GM23248 (cell line): Measurements from ENCODE around the gene NEGR1. TPM values are rescaled to one million over a fixed set of nuclear protein-coding genes. Genes with fewer than 3 reads are reported as not detected.

ENCODE experiments used
- DNase-seq: peaks from one replicate; pipeline ENCODE4 v3.0.0-alpha.2; 2015
- H2AFZ ChIP-seq: fragments of 200-600 bp; sonication (generic); 2 replicates; pipeline ENCODE4 v1.6.1; 2016; ENCODE audit warnings: antibody characterized with exemption
- H3F3A ChIP-seq: fragments of 200-600 bp; sonication (generic); 2 replicates; pipeline ENCODE4 v1.6.1; 2016; ENCODE audit warnings: mild to moderate bottlenecking, antibody characterized with exemption, mixed run types; ENCODE audit not compliant: insufficient read depth
- H3K27ac ChIP-seq: fragments of 200-600 bp; sonication (generic); 2 replicates; pipeline ENCODE4 v1.5.1; 2016; ENCODE audit warnings: mild to moderate bottlenecking
- H3K27me3 ChIP-seq: fragments of 200-600 bp; sonication (generic); replicated peaks from 2 replicates; pipeline ENCODE4 v1.6.1; 2016; ENCODE audit warnings: mild to moderate bottlenecking; ENCODE audit not compliant: insufficient read depth
- H3K36me3 ChIP-seq: fragments of 200-600 bp; sonication (generic); 2 replicates; pipeline ENCODE4 v1.6.1; 2016; ENCODE audit warnings: low read depth, mild to moderate bottlenecking
- H3K4me1 ChIP-seq: fragments of 200-600 bp; sonication (generic); 2 replicates; pipeline ENCODE4 v1.6.1; 2016; ENCODE audit warnings: mild to moderate bottlenecking; ENCODE audit not compliant: insufficient read depth
- H3K4me2 ChIP-seq: fragments of 200-600 bp; sonication (generic); one replicate; pipeline ENCODE4 v1.6.1; 2016; ENCODE audit warnings: mild to moderate bottlenecking; ENCODE audit not compliant: unreplicated experiment
- H3K4me3 ChIP-seq: fragments of 200-600 bp; sonication (generic); 2 replicates; pipeline ENCODE4 v1.5.1; 2016; ENCODE audit warnings: mild to moderate bottlenecking
- H3K79me2 ChIP-seq: fragments of 200-600 bp; sonication (generic); 2 replicates; pipeline ENCODE4 v1.6.1; 2016; ENCODE audit warnings: mild to moderate bottlenecking; ENCODE audit not compliant: insufficient read depth
- H3K9ac ChIP-seq: fragments of 200-600 bp; sonication (generic); 2 replicates; pipeline ENCODE4 v1.6.1; 2016; ENCODE audit warnings: mild to moderate bottlenecking
- H3K9me2 ChIP-seq: fragments of 200-600 bp; sonication (generic); 2 replicates; pipeline ENCODE4 v1.6.1; 2016; ENCODE audit warnings: mixed run types, mild to moderate bottlenecking, moderate library complexity; ENCODE audit not compliant: insufficient read depth
- H3K9me3 ChIP-seq: fragments of 200-600 bp; sonication (generic); one replicate; pipeline ENCODE4 v1.6.1; 2017; ENCODE audit warnings: low read depth
- H4K20me1 ChIP-seq: fragments of 200-600 bp; sonication (generic); 2 replicates; pipeline ENCODE4 v1.6.0; 2016; ENCODE audit not compliant: insufficient read depth
- EZH2 ChIP-seq: fragments of 200-600 bp; sonication (generic); IDR thresholded peaks from 2 replicates; pipeline ENCODE4 v1.6.1; 2018; ENCODE audit warnings: antibody characterized with exemption, mild to moderate bottlenecking; ENCODE audit not compliant: insufficient read depth, poor library complexity, severe bottlenecking
- EZH2phosphoT487 ChIP-seq: fragments of 200-600 bp; sonication (generic); IDR thresholded peaks from 2 replicates; pipeline ENCODE4 v1.6.1; 2018; ENCODE audit warnings: antibody characterized with exemption, moderate library complexity, mild to moderate bottlenecking, low read depth; ENCODE audit not compliant: insufficient read depth
- WGBS, 2 experiments: methylation state at CpG; one replicate each; pipeline ENCODE4 v1.1.6; 2015 to 2017; ENCODE audit warnings: low lambda C conversion rate in 2 of 2, low coverage in 1 of 2; ENCODE audit errors: missing lambda C conversion rate in 2 of 2; 5-methylcytosine and 5-hydroxymethylcytosine counted together
- in situ Hi-C: fragments of 300-500 bp; cut with MboI; formaldehyde crosslinking; loops from 2 replicates; pipeline ENCODE4 v1.15.0; 2020
- polyA plus RNA-seq: library from polyadenylated mRNA; unstranded; fragments of >200 nt; fragmentation: Nextera tagmentation; extraction: Ambion mirVana; gene quantifications from 2 replicates; pipeline ENCODE4 v1.2.1, GENCODE V29; 2016
- total RNA-seq: library from RNA; depleted of rRNA; stranded (reverse); fragments of >200 nt; shearing (Covaris generic); gene quantifications from 2 replicates; pipeline ENCODE4 v1.2.3, GENCODE V29; 2014

NEGR1 gene
- total and polyA plus RNA-seq, 2 experiments from 2014 or later = 14.3 to 15.7 TPM

- WGBS, 2 experiments = 85 to 93% methylated on average over 5 of the region's 5 CpGs
Observed at GRCh38 chr1:71640998-71641397, 641.3 kb downstream of the NEGR1 start.

DNA sequence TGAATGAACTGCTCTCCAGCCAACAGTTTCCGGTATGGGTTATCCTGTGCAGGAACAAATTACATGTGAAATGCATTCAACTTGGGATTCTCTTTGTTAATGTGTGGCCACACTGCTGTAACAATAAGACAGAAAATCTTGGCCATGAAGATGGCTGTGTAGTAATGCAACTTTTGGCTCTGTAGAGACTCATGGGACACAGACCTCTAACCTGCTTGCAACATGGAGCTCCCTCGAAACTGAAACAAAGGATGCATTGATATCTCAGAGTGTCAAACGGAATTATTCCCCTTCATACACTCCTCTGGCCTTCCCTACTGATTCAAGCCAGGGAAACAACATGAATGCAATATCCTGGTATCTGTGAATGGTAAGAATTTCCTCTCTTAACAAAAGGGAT is 642.2 kb downstream of the NEGR1 start:
- H3K4me2 ChIP-seq = no peak overlapping the region
- no peaks in the 10 kb centered on the region for H3K36me3 ChIP-seq
- TF ChIP-seq EZH2phosphoT487 (no peak), EZH2 (no peak)
- H3K9ac ChIP-seq = no peak overlapping the region
- H3K9me3 ChIP-seq = no peaks in the 10 kb centered on the region
- H4K20me1 ChIP-seq = no peaks in the 10 kb centered on the region
- in situ Hi-C loops = no loop called here
- no peak for DNase-seq
- no peak overlapping the region for H3K4me3 ChIP-seq
- 0 out of 2 replicates have a peak, but pooled peaks cover 6% of the 10 kb centered on the region for H3K4me1 ChIP-seq
- H3K27me3 ChIP-seq = no peaks in the 10 kb centered on the region
- H3K9me2 ChIP-seq = no peaks in the 10 kb centered on the region; the same call in 1 of the 2 replicates
- 0 out of 2 replicates have a peak, but pooled peaks cover 7% of the 10 kb centered on the region for H3F3A ChIP-seq
- 85 to 89% methylated on average over 3 of the region's 3 CpGs for WGBS, 2 experiments
- no peak overlapping the region for H3K27ac ChIP-seq
- no peaks in the 10 kb centered on the region for H3K79me2 ChIP-seq
- H2AFZ ChIP-seq = no peak overlapping the region

More at GRCh38 chr1:71640998-71641397, 641.3 kb downstream of the NEGR1 start:
- H2AFZ ChIP-seq = no peak overlapping the region
- H3K4me2 ChIP-seq = no peak overlapping the region
- H3K9me3 ChIP-seq = no peaks in the 10 kb centered on the region
- no peaks in the 10 kb centered on the region for H4K20me1 ChIP-seq
- H3K79me2 ChIP-seq = no peaks in the 10 kb centered on the region
- no peak overlapping the region for H3K9ac ChIP-seq
- H3K27ac ChIP-seq = no peak overlapping the region
- 0 out of 2 replicates have a peak, but pooled peaks cover 7% of the 10 kb centered on the region for H3F3A ChIP-seq
- H3K27me3 ChIP-seq = no peaks in the 10 kb centered on the region
- no peaks in the 10 kb centered on the region for H3K36me3 ChIP-seq
- DNase-seq = no peak
- in situ Hi-C loops = no loop called here
- TF ChIP-seq EZH2phosphoT487 = no peak
- no peak for TF ChIP-seq EZH2
- no peaks in the 10 kb centered on the region; the same call in 1 of the 2 replicates for H3K9me2 ChIP-seq
- 0 out of 2 replicates have a peak, but pooled peaks cover 6% of the 10 kb centered on the region for H3K4me1 ChIP-seq
- H3K4me3 ChIP-seq = no peak overlapping the region

- no peak overlapping the region for H3K9ac ChIP-seq
- no peak overlapping the region; the same call in 1 of the 2 replicates for H3K4me3 ChIP-seq
- no peak overlapping the region for H3K4me2 ChIP-seq
- WGBS, 2 experiments = 40 to 41% methylated on average over 4 of the region's 4 CpGs
- H3K27me3 ChIP-seq = no peaks in the 10 kb centered on the region
- H3K36me3 ChIP-seq = no peaks in the 10 kb centered on the region
- H2AFZ ChIP-seq = peak overlapping the region; percentile 26; the same call in 1 of the 2 replicates
- in situ Hi-C loops = no loop called here
- H4K20me1 ChIP-seq = no peaks in the 10 kb centered on the region
- no peak for TF ChIP-seq EZH2
- no peak for TF ChIP-seq EZH2phosphoT487
- no peak overlapping the region for H3K27ac ChIP-seq
- no peaks in the 10 kb centered on the region for H3K9me3 ChIP-seq
- no peaks in the 10 kb centered on the region for H3K79me2 ChIP-seq
- no peaks in the 10 kb centered on the region; the same call in 1 of the 2 replicates for H3K9me2 ChIP-seq
- H3F3A ChIP-seq = 0 out of 2 replicates have a peak, but pooled peaks cover 7% of the 10 kb centered on the region
- 0 out of 2 replicates have a peak, but pooled peaks cover 6% of the 10 kb centered on the region for H3K4me1 ChIP-seq
- peak; percentile 60 for DNase-seq
Observed at GRCh38 chr1:71638081-71638766, 644.1 kb downstream of the NEGR1 start.

GRCh38 chr1:71635568-71635967 is 646.8 kb downstream of the NEGR1 start:
- 0 out of 2 replicates have a peak, but pooled peaks cover 7% of the 10 kb centered on the region for H3F3A ChIP-seq
- 0 out of 2 replicates have a peak, but pooled peaks cover 6% of the 10 kb centered on the region for H3K4me1 ChIP-seq
- TF ChIP-seq EZH2phosphoT487 (no peak), EZH2 (no peak)
- H3K9me3 ChIP-seq = no peaks in the 10 kb centered on the region
- no peaks in the 10 kb centered on the region for H3K36me3 ChIP-seq
- no peak for DNase-seq
- no peak overlapping the region for H3K4me3 ChIP-seq
- H3K9ac ChIP-seq = no peak overlapping the region
- H3K27me3 ChIP-seq = no peaks in the 10 kb centered on the region
- in situ Hi-C loops = no loop called here
- no peak overlapping the region for H2AFZ ChIP-seq
- no peaks in the 10 kb centered on the region for H3K9me2 ChIP-seq
- no peaks in the 10 kb centered on the region for H4K20me1 ChIP-seq
- no peaks in the 10 kb centered on the region for H3K79me2 ChIP-seq
- H3K4me2 ChIP-seq = no peak overlapping the region
- H3K27ac ChIP-seq = no peak overlapping the region
- 91 to 94% methylated on average over 2 of the region's 2 CpGs for WGBS, 2 experiments
